CD14-positive monocyte (primary cell): ENCODE results near the gene NPW. TPM values are rescaled to one million over a fixed set of nuclear protein-coding genes. Genes with fewer than 3 reads are reported as not detected.

ENCODE experiments used
- DNase-seq, 3 donors: peaks; one replicate each; pipeline ENCODE4 v3.0.0-alpha.2; 2011 to 2022
- H2AFZ ChIP-seq: 2 replicates; pipeline ENCODE4 v1.6.0; 2012; ENCODE audit warnings: mild to moderate bottlenecking, low read depth, low read length, inconsistent platforms; ENCODE audit not compliant: insufficient read depth, poor library complexity, severe bottlenecking
- H3K27ac ChIP-seq, 2 donors: 1 replicate in 1 of 2; 2 replicates in 1 of 2; pipeline ENCODE4 v1.5.1; 2012 to 2013; ENCODE audit warnings: low read length in 2 of 2, control low read depth in 1 of 2, inconsistent platforms in 1 of 2, low read depth in 1 of 2, mild to moderate bottlenecking in 1 of 2
- H3K27me3 ChIP-seq, 2 donors: one replicate each; pipeline versions ENCODE4 v1.6.0 to v1.6.1; 2011 to 2013; ENCODE audit warnings: low read length in 2 of 2; ENCODE audit not compliant: control insufficient read depth in 2 of 2, insufficient read depth in 2 of 2
- H3K36me3 ChIP-seq, 2 donors: replicated peaks in 1 of 2; 1 replicate in 1 of 2; 2 replicates in 1 of 2; pipeline versions ENCODE4 v1.5.1 to v1.6.1; 2012 to 2013; ENCODE audit warnings: low read length in 2 of 2, control low read depth in 1 of 2, inconsistent platforms in 1 of 2, mild to moderate bottlenecking in 1 of 2; ENCODE audit not compliant: insufficient read depth in 2 of 2, control insufficient read depth in 1 of 2
- H3K4me1 ChIP-seq, 2 donors: 1 replicate in 1 of 2; 2 replicates in 1 of 2; pipeline versions ENCODE4 v1.5.1 to v1.6.1; 2012 to 2013; ENCODE audit warnings: low read length in 2 of 2, control low read depth in 1 of 2, inconsistent platforms in 1 of 2, mild to moderate bottlenecking in 1 of 2, moderate library complexity in 1 of 2; ENCODE audit not compliant: insufficient read depth in 2 of 2, control insufficient read depth in 1 of 2
- H3K4me2 ChIP-seq: replicated peaks from 2 replicates; pipeline ENCODE3; 2012; ENCODE audit warnings: low read length, moderate library complexity, mild to moderate bottlenecking; ENCODE audit not compliant: poor library complexity, severe bottlenecking; ENCODE audit errors: extremely low read depth
- H3K4me3 ChIP-seq, 3 experiments: fragments of 200-600 bp in 1 of 3; sonication (generic) in 1 of 3; replicated peaks in 1 of 3; 1 replicate in 2 of 3; 2 replicates in 1 of 3; pipeline ENCODE4 v1.5.1; 2011 to 2013; ENCODE audit warnings: low read length in 3 of 3, mild to moderate bottlenecking in 3 of 3, control low read depth in 2 of 3, low read depth in 2 of 3, inconsistent platforms in 1 of 3, moderate library complexity in 1 of 3
- H3K79me2 ChIP-seq: 2 replicates; pipeline ENCODE4 v1.6.0; 2012; ENCODE audit warnings: mild to moderate bottlenecking, control low read depth, inconsistent platforms, low read length, moderate library complexity; ENCODE audit not compliant: insufficient read depth
- H3K9ac ChIP-seq: 2 replicates; pipeline ENCODE4 v1.6.0; 2017; ENCODE audit warnings: low read length, mild to moderate bottlenecking; ENCODE audit not compliant: insufficient read depth, poor library complexity, severe bottlenecking
- H3K9me3 ChIP-seq, 2 donors: replicated peaks in 1 of 2; 1 replicate in 1 of 2; 2 replicates in 1 of 2; pipeline versions ENCODE4 v1.5.1 to v1.6.1; 2012 to 2013; ENCODE audit warnings: low read length in 2 of 2, control low read depth in 1 of 2; ENCODE audit not compliant: control insufficient read depth in 1 of 2, insufficient read depth in 1 of 2
- H4K20me1 ChIP-seq: 2 replicates; pipeline ENCODE4 v1.6.0; 2012; ENCODE audit warnings: mild to moderate bottlenecking, low read length, control low read depth, moderate library complexity; ENCODE audit not compliant: insufficient read depth
- H3K27ac Mint-ChIP-seq, 7 donors: one replicate each; pipeline ENCODE4 v1.8.0; 2020; ENCODE audit warnings: mild to moderate bottlenecking in 7 of 7, mixed read lengths in 7 of 7, moderate library complexity in 6 of 7, inconsistent platforms in 2 of 7
- H3K27me3 Mint-ChIP-seq, 3 donors: one replicate each; pipeline ENCODE4 v1.8.0; 2021 to 2022; ENCODE audit warnings: low read depth in 3 of 3, mild to moderate bottlenecking in 3 of 3, mixed read lengths in 3 of 3, moderate library complexity in 3 of 3, inconsistent platforms in 1 of 3
- H3K36me3 Mint-ChIP-seq, 2 donors: one replicate each; pipeline ENCODE4 v1.8.0; 2020; ENCODE audit warnings: mixed read lengths in 2 of 2, inconsistent platforms in 1 of 2, mild to moderate bottlenecking in 1 of 2
- H3K4me1 Mint-ChIP-seq: one replicate; pipeline ENCODE4 v1.8.0; 2020; ENCODE audit warnings: mild to moderate bottlenecking, mixed read lengths
- H3K4me3 Mint-ChIP-seq, 2 donors: one replicate each; pipeline ENCODE4 v1.8.0; 2020; ENCODE audit warnings: mild to moderate bottlenecking in 2 of 2, mixed read lengths in 2 of 2, moderate library complexity in 1 of 2
- H3K9me3 Mint-ChIP-seq, 7 donors: one replicate each; pipeline ENCODE4 v1.8.0; 2020 to 2022; ENCODE audit warnings: mixed read lengths in 7 of 7, mild to moderate bottlenecking in 6 of 7, moderate library complexity in 6 of 7, inconsistent platforms in 2 of 7
- CTCF ChIP-seq: fragments of 200-600 bp; IDR thresholded peaks from one replicate; pipeline ENCODE4 v1.8.0; 2022; ENCODE audit warnings: antibody characterized with exemption, mild to moderate bottlenecking
- WGBS: methylation state at CpG from one replicate; pipeline ENCODE4 v1.1.5; 2013; ENCODE audit warnings: missing lambda C conversion rate; ENCODE audit not compliant: insufficient coverage; 5-methylcytosine and 5-hydroxymethylcytosine counted together
- intact Hi-C, 2 donors: fragments of 100-400 bp; cut with micrococcal nuclease; formaldehyde crosslinking; loops; one replicate each; pipeline versions ENCODE4 v1.15.0 to v1.15.1; 2023
- polyA plus RNA-seq, 3 donors: library from polyadenylated mRNA; depleted of rRNA in 1 of 3; unstranded in 2 of 3; stranded (reverse) in 1 of 3; fragments of 300-500 nt in 2 of 3; fragments of >200 nt in 1 of 3; fragmentation: Illumina TruSeq in 2 of 3; gene quantifications; 1 replicate in 2 of 3; 2 replicates in 1 of 3; pipeline ENCODE4 v1.2.3, GENCODE V29; 2012 to 2021

NPW gene
- polyA plus RNA-seq, 3 donors, result not detected

DNA sequence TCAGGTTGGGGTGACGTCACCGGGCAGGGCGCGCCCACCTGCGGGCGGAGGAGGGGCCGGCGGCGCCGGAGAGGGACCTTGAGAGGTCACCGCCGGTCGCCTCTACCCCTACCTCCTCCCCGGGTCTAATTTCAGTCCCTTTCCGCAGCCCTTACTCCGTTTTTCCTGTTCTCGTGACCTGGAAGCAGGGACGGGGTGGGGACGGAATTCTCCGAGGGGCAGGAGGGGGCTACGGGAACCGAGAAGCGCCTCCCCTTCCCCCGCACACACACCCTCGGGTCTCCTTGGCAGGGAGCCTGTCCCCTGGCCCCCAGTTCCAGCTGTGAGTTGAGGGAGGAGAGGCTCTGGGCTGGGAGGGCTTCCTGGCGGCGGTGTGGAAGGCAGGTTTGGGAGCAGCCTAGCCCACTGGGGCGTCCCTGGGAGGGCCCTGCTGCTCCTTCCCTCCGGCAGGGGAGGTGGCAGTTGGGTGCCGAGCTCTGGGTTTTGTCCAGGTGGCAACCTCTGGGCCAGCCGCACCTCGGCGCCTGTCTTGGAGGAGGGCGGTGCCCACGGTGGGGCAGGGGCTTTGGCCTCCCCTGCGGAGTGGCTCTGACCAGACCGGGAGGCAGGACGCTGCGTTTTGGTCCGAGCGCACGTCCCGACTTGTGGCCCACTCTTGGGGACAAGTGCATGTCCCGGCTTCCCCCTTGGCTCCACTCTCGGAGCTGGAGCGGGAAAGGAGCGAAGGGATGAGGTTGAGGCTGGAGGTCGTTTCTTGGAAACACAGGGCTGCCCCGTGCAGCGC, 29.0 kb upstream of the NPW start:
- H2AFZ ChIP-seq, result peak overlapping the region; percentile 54
- no peak for TF ChIP-seq CTCF
- H3K9ac ChIP-seq, result peak overlapping the region; percentile 19
- H4K20me1 ChIP-seq, result peaks cover 2% of the 10 kb centered on the region
- H3K36me3 ChIP-seq, result peaks cover 11 to 15% of the 10 kb centered on the region in 2 donors
- Mint-ChIP-seq H3K27ac (peak overlapping the region in 1 of 7 donors; percentile 69), H3K36me3 (peaks cover 25 to 29% of the 10 kb centered on the region in 2 donors), H3K9me3 (peaks cover 0 to 16% (median 11%) of the 10 kb centered on the region in 7 donors), H3K4me3 (peak overlapping the region; percentile 27 to 79), H3K27me3 (peaks cover 35 to 52% (median 42%) of the 10 kb centered on the region in 3 donors), H3K4me1 (peaks cover 15% of the 10 kb centered on the region)
- DNase-seq, result no peak
- H3K4me2 ChIP-seq, result peak overlapping the region; percentile 34
- WGBS, result 3% methylated on average over 35 of the region's 50 CpGs
- intact Hi-C loops, result no loop called here
- peaks cover 7 to 8% of the 10 kb centered on the region in 2 donors for H3K9me3 ChIP-seq
- H3K79me2 ChIP-seq, result no peaks in the 10 kb centered on the region
- peaks cover 20 to 33% of the 10 kb centered on the region in 2 donors for H3K27me3 ChIP-seq
- H3K27ac ChIP-seq, result no peak overlapping the region
- H3K4me1 ChIP-seq, result peaks cover 18% of the 10 kb centered on the region in 2 donors
- peak overlapping the region in 1 of 3 experiments; percentile 17 for H3K4me3 ChIP-seq

DNA sequence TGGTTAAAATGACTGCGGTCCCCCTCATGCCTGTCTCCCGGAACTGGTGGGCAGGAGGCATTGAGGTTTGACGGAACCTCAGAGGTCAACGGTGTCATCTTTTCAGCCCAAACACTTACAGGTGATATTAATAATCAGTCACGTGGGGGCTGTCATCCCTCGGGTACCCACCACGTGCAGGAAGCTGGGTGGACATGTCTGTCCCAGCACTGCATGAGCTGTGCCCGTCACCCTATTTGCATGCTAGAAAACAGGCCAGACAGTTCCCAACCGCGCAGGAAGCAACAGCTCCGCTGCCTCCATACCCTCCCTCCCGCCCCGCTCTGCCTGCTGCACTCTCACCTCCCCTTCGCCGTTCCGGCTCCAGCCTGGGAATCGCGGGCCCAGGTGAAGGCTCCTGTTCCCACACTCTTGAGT, 28.4 kb upstream of the NPW start:
- Mint-ChIP-seq H3K9me3 (peaks cover 0 to 16% (median 11%) of the 10 kb centered on the region in 7 donors), H3K27me3 (peaks cover 35 to 52% (median 42%) of the 10 kb centered on the region in 3 donors), H3K4me1 (peaks cover 14% of the 10 kb centered on the region), H3K27ac (peak overlapping the region in 2 of 7 donors; percentile 70 to 83), H3K36me3 (peaks cover 19 to 25% of the 10 kb centered on the region in 2 donors), H3K4me3 (peak overlapping the region; percentile 57 to 79)
- intact Hi-C loops, result no loop called here
- peak overlapping the region; percentile 71 for H2AFZ ChIP-seq
- H3K4me2 ChIP-seq, result peak overlapping the region; percentile 64
- peaks cover 5 to 9% of the 10 kb centered on the region in 2 donors for H3K36me3 ChIP-seq
- peaks cover 20 to 33% of the 10 kb centered on the region in 2 donors for H3K27me3 ChIP-seq
- H4K20me1 ChIP-seq, result peaks cover 2% of the 10 kb centered on the region
- peaks cover 7 to 8% of the 10 kb centered on the region in 2 donors for H3K9me3 ChIP-seq
- H3K27ac ChIP-seq, result no peak overlapping the region
- DNase-seq, result peak in 2 of 3 donors; percentile 33 to 54
- 0% methylated on average over 14 of the region's 18 CpGs for WGBS
- H3K4me1 ChIP-seq, result peaks cover 18% of the 10 kb centered on the region in 2 donors
- no peak overlapping the region for H3K9ac ChIP-seq
- TF ChIP-seq CTCF, result no peak
- peak overlapping the region in 1 of 3 experiments; percentile 57 for H3K4me3 ChIP-seq
- H3K79me2 ChIP-seq, result no peaks in the 10 kb centered on the region
